Heart left ventricle (tissue), 13 donors: ENCODE results near the gene ZNF497.

Source experiments
- POLR2A ChIP-seq, 2 donors: fragments of 450-650 bp; IDR thresholded peaks; one replicate each; pipeline ENCODE4 v1.6.1; 2017; ENCODE audit warnings: antibody characterized with exemption in 2 of 2, mild to moderate bottlenecking in 2 of 2, moderate library complexity in 2 of 2
- TF ChIP-seq, protein P1 (sequence below), 12 donors: fragments of 200-600 bp; sonication (generic) in 4 of 12; IDR thresholded peaks; one replicate each; pipeline versions ENCODE4 v1.5.0 to v1.8.0; 2018 to 2022; ENCODE audit warnings: antibody characterized with exemption in 12 of 12, mild to moderate bottlenecking in 5 of 12
- donor health status: ischemic (EF 13 %, LVEDD 7.1; RV severe dilation, severe dysfunction).
- donor health status: DM: no; HTN: yes; CAD: no.
- donor health status: DM: no; HTN: no; CAD: no.
- donor health status: ischemic (EF 25% LVEDD 6.9; RV normal size, moderate dysfunction).
- donor health status: ischemic (EF 25% LVEDD 5.7; RV mildly dilated, moderate dysfunction).
- donor health status: ischemic (EF 35%, LVEDD 5.7; RV mildly dilated, moderate dysfunction).
- donor health status: nonischemic (EF 11% LVEDD 7.7; RV severe dilation, severe dysfunction).
- donor health status: DM: yes; HTN: yes; CAD: no.
- donor health status: PGD.
- donor health status: ischemic (EF 29% LVEDD 5.4; RV normal size, mild dysfunction).
- donor health status: nonischemic (EF 23%, LVEDD 6.1; RV moderate dilation, normal function).

GRCh38 chr19:58351558-58351878 is 11.0 kb downstream of the ZNF497 start:
- TF ChIP-seq, protein P1, sequence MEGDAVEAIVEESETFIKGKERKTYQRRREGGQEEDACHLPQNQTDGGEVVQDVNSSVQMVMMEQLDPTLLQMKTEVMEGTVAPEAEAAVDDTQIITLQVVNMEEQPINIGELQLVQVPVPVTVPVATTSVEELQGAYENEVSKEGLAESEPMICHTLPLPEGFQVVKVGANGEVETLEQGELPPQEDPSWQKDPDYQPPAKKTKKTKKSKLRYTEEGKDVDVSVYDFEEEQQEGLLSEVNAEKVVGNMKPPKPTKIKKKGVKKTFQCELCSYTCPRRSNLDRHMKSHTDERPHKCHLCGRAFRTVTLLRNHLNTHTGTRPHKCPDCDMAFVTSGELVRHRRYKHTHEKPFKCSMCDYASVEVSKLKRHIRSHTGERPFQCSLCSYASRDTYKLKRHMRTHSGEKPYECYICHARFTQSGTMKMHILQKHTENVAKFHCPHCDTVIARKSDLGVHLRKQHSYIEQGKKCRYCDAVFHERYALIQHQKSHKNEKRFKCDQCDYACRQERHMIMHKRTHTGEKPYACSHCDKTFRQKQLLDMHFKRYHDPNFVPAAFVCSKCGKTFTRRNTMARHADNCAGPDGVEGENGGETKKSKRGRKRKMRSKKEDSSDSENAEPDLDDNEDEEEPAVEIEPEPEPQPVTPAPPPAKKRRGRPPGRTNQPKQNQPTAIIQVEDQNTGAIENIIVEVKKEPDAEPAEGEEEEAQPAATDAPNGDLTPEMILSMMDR (IDR thresholded peaks at IDR 0.05) = no peak
- no peak for TF ChIP-seq POLR2A (IDR thresholded peaks at IDR 0.05)
